GM23248 (cell line): ENCODE data around the gene TMEM40. TPM values are rescaled to one million over a fixed set of nuclear protein-coding genes. Genes with fewer than 3 reads are reported as not detected.

Experiments used
- DNase-seq: peaks from one replicate; pipeline ENCODE4 v3.0.0-alpha.2; 2015
- H2AFZ ChIP-seq: fragments of 200-600 bp; sonication (generic); 2 replicates; pipeline ENCODE4 v1.6.1; 2016; ENCODE audit warnings: antibody characterized with exemption
- H3F3A ChIP-seq: fragments of 200-600 bp; sonication (generic); 2 replicates; pipeline ENCODE4 v1.6.1; 2016; ENCODE audit warnings: mild to moderate bottlenecking, antibody characterized with exemption, mixed run types; ENCODE audit not compliant: insufficient read depth
- H3K27ac ChIP-seq: fragments of 200-600 bp; sonication (generic); 2 replicates; pipeline ENCODE4 v1.5.1; 2016; ENCODE audit warnings: mild to moderate bottlenecking
- H3K27me3 ChIP-seq: fragments of 200-600 bp; sonication (generic); replicated peaks from 2 replicates; pipeline ENCODE4 v1.6.1; 2016; ENCODE audit warnings: mild to moderate bottlenecking; ENCODE audit not compliant: insufficient read depth
- H3K36me3 ChIP-seq: fragments of 200-600 bp; sonication (generic); 2 replicates; pipeline ENCODE4 v1.6.1; 2016; ENCODE audit warnings: low read depth, mild to moderate bottlenecking
- H3K4me1 ChIP-seq: fragments of 200-600 bp; sonication (generic); 2 replicates; pipeline ENCODE4 v1.6.1; 2016; ENCODE audit warnings: mild to moderate bottlenecking; ENCODE audit not compliant: insufficient read depth
- H3K4me2 ChIP-seq: fragments of 200-600 bp; sonication (generic); one replicate; pipeline ENCODE4 v1.6.1; 2016; ENCODE audit warnings: mild to moderate bottlenecking; ENCODE audit not compliant: unreplicated experiment
- H3K4me3 ChIP-seq: fragments of 200-600 bp; sonication (generic); 2 replicates; pipeline ENCODE4 v1.5.1; 2016; ENCODE audit warnings: mild to moderate bottlenecking
- H3K79me2 ChIP-seq: fragments of 200-600 bp; sonication (generic); 2 replicates; pipeline ENCODE4 v1.6.1; 2016; ENCODE audit warnings: mild to moderate bottlenecking; ENCODE audit not compliant: insufficient read depth
- H3K9ac ChIP-seq: fragments of 200-600 bp; sonication (generic); 2 replicates; pipeline ENCODE4 v1.6.1; 2016; ENCODE audit warnings: mild to moderate bottlenecking
- H3K9me2 ChIP-seq: fragments of 200-600 bp; sonication (generic); 2 replicates; pipeline ENCODE4 v1.6.1; 2016; ENCODE audit warnings: mixed run types, mild to moderate bottlenecking, moderate library complexity; ENCODE audit not compliant: insufficient read depth
- H3K9me3 ChIP-seq: fragments of 200-600 bp; sonication (generic); one replicate; pipeline ENCODE4 v1.6.1; 2017; ENCODE audit warnings: low read depth
- H4K20me1 ChIP-seq: fragments of 200-600 bp; sonication (generic); 2 replicates; pipeline ENCODE4 v1.6.0; 2016; ENCODE audit not compliant: insufficient read depth
- EZH2 ChIP-seq: fragments of 200-600 bp; sonication (generic); IDR thresholded peaks from 2 replicates; pipeline ENCODE4 v1.6.1; 2018; ENCODE audit warnings: antibody characterized with exemption, mild to moderate bottlenecking; ENCODE audit not compliant: insufficient read depth, poor library complexity, severe bottlenecking
- EZH2phosphoT487 ChIP-seq: fragments of 200-600 bp; sonication (generic); IDR thresholded peaks from 2 replicates; pipeline ENCODE4 v1.6.1; 2018; ENCODE audit warnings: antibody characterized with exemption, moderate library complexity, mild to moderate bottlenecking, low read depth; ENCODE audit not compliant: insufficient read depth
- WGBS, 2 experiments: methylation state at CpG; one replicate each; pipeline ENCODE4 v1.1.6; 2015 to 2017; ENCODE audit warnings: low lambda C conversion rate in 2 of 2, low coverage in 1 of 2; ENCODE audit errors: missing lambda C conversion rate in 2 of 2; 5-methylcytosine and 5-hydroxymethylcytosine counted together
- in situ Hi-C: fragments of 300-500 bp; cut with MboI; formaldehyde crosslinking; loops from 2 replicates; pipeline ENCODE4 v1.15.0; 2020
- polyA plus RNA-seq: library from polyadenylated mRNA; unstranded; fragments of >200 nt; fragmentation: Nextera tagmentation; extraction: Ambion mirVana; gene quantifications from 2 replicates; pipeline ENCODE4 v1.2.1, GENCODE V29; 2016
- total RNA-seq: library from RNA; depleted of rRNA; stranded (reverse); fragments of >200 nt; shearing (Covaris generic); gene quantifications from 2 replicates; pipeline ENCODE4 v1.2.3, GENCODE V29; 2014

The TMEM40 gene
- total and polyA plus RNA-seq, 2 experiments from 2014 or later, result not detected

DNA sequence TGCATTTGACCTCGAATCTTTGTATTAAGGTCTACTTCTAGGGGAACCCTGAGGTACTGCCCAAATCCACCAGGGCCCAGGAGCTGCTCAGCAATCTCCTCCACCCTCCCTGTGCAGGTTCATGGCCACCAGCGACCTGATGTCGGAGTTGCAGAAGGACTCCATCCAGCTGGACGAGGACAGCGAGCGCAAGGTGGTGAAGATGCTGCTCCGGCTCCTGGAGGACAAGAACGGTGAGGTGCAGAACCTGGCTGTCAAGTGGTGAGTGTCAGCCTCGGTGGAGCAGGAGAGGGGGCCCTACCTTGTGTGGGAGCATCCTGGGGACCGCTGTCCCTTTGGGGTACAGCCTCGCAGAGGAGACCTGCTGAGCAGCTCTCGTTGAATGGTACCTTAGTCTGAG is 44.3 kb upstream of the TMEM40 start:
- H3K79me2 ChIP-seq, result no peaks in the 10 kb centered on the region
- no peaks in the 10 kb centered on the region for H4K20me1 ChIP-seq
- in situ Hi-C loops, result no loop called here
- H3K4me3 ChIP-seq, result no peak overlapping the region
- TF ChIP-seq EZH2 (no peak), EZH2phosphoT487 (no peak)
- H3K9me2 ChIP-seq, result no peaks in the 10 kb centered on the region
- DNase-seq, result no peak
- H3K36me3 ChIP-seq, result no peaks in the 10 kb centered on the region
- no peaks in the 10 kb centered on the region for H3K27me3 ChIP-seq
- H2AFZ ChIP-seq, result no peak overlapping the region
- no peaks in the 10 kb centered on the region for H3K9me3 ChIP-seq
- no peak overlapping the region for H3K9ac ChIP-seq
- no peaks in the 10 kb centered on the region for H3K4me1 ChIP-seq
- peaks cover 2% of the 10 kb centered on the region; the same call in 1 of the 2 replicates for H3F3A ChIP-seq
- WGBS, 2 experiments, result 90 to 91% methylated on average over 12 of the region's 12 CpGs
- no peak overlapping the region for H3K4me2 ChIP-seq
- no peak overlapping the region for H3K27ac ChIP-seq

DNA sequence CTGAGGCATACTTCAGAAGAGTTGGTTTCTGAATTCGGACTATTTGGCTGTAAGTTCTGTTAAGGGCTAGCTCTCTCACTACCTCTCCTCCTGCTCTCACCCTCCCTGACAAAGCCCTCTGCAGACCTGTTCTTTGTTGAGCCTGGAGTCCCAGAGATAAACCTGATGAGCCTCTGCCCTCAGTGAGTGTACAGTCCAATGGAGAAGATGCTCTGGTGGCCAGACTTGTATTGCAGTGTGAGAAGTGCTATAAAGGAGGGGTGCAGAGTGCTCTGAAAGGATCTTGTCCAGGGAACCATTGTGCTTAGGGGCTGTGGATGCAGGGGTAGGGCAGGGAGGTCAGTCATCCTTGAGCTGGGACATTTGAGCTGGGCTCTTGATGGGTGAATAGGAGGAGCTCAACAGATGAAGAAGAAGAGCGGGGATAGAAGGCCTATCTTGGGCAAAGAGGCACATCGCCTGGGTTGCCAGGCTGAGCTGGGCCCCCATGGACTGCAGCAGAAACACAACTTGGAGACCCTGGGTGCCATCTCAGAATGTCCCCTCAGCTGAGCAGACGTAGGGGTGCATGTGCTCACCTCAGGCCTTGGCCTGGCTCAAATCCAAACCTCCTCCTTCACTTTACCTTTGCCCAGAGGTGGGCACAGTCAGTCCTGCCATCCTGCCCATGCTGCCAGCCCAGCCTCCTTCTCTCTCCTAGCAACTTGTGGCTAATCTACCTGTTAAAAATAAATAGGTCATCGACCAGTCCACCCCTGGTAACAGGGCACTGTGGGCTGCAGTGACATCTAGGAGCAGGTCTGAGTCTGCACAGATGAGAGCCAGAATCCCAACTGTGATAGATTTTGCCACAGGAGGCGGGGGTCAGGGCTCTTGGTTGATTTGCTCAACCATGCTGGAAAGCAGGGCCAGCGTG is 40.7 kb upstream of the TMEM40 start:
- no peak overlapping the region for H3K4me2 ChIP-seq

DNA sequence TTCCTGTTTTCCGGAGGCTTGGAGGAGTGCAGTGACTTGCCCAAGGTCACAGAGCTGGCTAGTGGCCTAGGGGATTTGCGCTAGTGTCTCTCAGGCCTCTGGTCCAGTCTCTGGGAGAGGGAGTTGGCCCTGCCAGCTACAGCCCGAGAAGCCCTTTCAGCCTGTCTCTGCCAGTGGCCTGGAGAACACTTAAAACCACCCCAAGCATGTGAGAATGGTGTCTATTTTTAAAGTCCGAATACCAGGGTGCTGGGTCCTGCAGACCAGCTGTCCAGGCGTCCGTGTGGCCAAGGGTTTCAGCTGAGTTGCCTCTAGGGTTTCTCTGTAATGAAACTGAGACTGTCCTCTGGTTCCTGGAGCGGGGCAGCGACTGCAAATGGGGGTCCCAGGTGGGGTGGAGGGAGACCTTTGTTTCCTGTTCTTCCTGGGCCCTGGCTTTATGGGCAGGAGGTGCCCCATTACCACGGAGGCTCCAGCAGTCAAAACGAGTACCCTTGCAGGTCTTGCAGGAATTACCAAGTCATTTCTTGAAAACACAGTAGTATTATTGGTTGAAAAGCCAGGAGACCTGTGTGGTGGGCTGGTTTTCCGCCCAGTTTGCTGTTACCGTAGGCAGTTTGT is 39.6 kb upstream of the TMEM40 start:
- peaks cover 12% of the 10 kb centered on the region; the same call in 1 of the 2 replicates for H3F3A ChIP-seq
- TF ChIP-seq EZH2 (no peak), EZH2phosphoT487 (no peak)
- no peaks in the 10 kb centered on the region for H3K9me3 ChIP-seq
- no peaks in the 10 kb centered on the region for H3K9me2 ChIP-seq
- H3K4me1 ChIP-seq, result no peaks in the 10 kb centered on the region
- no peaks in the 10 kb centered on the region for H3K36me3 ChIP-seq
- WGBS, 2 experiments, result 69 to 79% methylated on average over 12 of the region's 12 CpGs
- H3K4me2 ChIP-seq, result no peak overlapping the region
- H3K27ac ChIP-seq, result no peak overlapping the region
- no peaks in the 10 kb centered on the region for H3K79me2 ChIP-seq
- DNase-seq, result no peak
- H3K9ac ChIP-seq, result no peak overlapping the region
- no peak overlapping the region for H3K4me3 ChIP-seq
- H3K27me3 ChIP-seq, result no peaks in the 10 kb centered on the region
- in situ Hi-C loops, result no loop called here
- H2AFZ ChIP-seq, result no peak overlapping the region
- H4K20me1 ChIP-seq, result no peaks in the 10 kb centered on the region

More for the DNA sequence above, 40.7 kb upstream of the TMEM40 start:
- H3K4me3 ChIP-seq, result no peak overlapping the region
- H3F3A ChIP-seq, result peaks cover 12% of the 10 kb centered on the region; the same call in 1 of the 2 replicates
- no peaks in the 10 kb centered on the region for H3K9me3 ChIP-seq
- H3K4me1 ChIP-seq, result no peaks in the 10 kb centered on the region
- no peaks in the 10 kb centered on the region for H3K79me2 ChIP-seq
- no peak overlapping the region for H3K9ac ChIP-seq
- 72 to 81% methylated on average over 7 of the region's 7 CpGs for WGBS, 2 experiments
- H3K27ac ChIP-seq, result no peak overlapping the region
- TF ChIP-seq EZH2phosphoT487 (no peak), EZH2 (no peak)
- no peak for DNase-seq
- H2AFZ ChIP-seq, result no peak overlapping the region
- in situ Hi-C loops, result no loop called here
- no peaks in the 10 kb centered on the region for H3K27me3 ChIP-seq
- H3K9me2 ChIP-seq, result no peaks in the 10 kb centered on the region
- H4K20me1 ChIP-seq, result no peaks in the 10 kb centered on the region
- H3K36me3 ChIP-seq, result no peaks in the 10 kb centered on the region

DNA sequence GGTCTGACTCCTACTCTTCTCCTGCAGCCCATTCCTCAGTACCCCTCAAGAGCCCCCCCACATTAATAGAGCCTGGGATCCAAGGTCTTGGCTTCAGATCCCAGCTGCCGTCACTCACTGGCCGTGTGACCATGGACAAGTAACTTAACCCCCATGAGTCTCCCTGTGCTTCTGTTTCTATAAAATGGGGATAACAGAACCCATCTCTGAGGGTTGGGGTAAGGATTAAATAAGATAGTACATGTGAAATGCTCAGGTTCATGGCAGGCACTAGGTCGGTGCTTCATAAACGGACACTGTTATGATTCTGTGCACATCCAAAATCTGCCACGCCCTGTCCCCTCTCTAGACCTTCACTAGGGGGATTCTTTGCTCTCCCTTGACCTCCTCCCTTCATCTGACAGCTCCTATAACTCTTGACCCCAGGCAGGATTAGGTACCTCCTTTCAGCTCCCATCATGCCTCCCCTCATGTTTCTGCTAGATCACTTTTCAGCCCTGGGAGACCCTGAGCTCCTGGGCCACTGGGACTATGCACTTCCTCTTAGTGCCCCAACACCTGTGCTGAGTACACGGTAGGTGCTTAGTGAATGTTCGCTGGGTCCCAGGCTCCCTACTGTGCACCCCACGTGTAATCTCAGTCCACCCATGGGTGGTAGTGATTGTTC is 39.0 kb upstream of the TMEM40 start:
- Histone ChIP-seq H3K9ac (no peak overlapping the region), H3K79me2 (no peaks in the 10 kb centered on the region), H3K9me2 (no peaks in the 10 kb centered on the region), H3K27ac (no peak overlapping the region), H3K9me3 (no peaks in the 10 kb centered on the region), H4K20me1 (no peaks in the 10 kb centered on the region), H3K27me3 (no peaks in the 10 kb centered on the region), H3K4me2 (no peak overlapping the region), H3K36me3 (no peaks in the 10 kb centered on the region), H3F3A (peaks cover 12% of the 10 kb centered on the region; the same call in 1 of the 2 replicates), H2AFZ (no peak overlapping the region), H3K4me1 (no peaks in the 10 kb centered on the region), H3K4me3 (no peak overlapping the region)
- in situ Hi-C loops, result no loop called here
- 62 to 65% methylated on average over 8 of the region's 8 CpGs for WGBS, 2 experiments
- TF ChIP-seq EZH2, result no peak
- TF ChIP-seq EZH2phosphoT487, result no peak
- no peak for DNase-seq
